GM21737 (cell line): ENCODE measurements around the gene ALK.

Source experiments
- ATAC-seq: cut with Tn5 transposase; IDR thresholded peaks from one replicate; pipeline ENCODE4 v1.9.1; 2021; ENCODE audit warnings: mild to moderate bottlenecking, moderate library complexity; ENCODE audit not compliant: unreplicated experiment

ALK gene

DNA sequence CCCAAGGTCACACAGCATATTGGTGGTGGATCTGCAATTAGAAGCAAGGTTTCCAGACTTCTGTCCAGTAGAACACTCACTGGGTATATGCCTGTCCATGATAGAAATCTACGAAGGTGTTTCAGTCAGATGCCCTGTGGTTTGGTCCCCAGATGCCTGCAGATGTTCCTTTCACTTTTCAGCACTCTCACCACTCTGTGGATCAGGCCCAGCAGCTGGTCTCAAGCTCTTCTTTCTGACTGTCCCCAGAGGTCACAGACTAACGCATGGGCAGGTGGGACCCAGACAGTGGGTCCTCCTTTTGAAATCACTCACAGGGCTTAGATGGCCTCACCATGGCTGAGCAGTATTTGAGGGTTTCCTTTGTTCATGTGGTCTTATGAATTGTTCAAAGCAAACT lies 376.5 kb downstream of the ALK start:
- ATAC-seq: no peak

DNA sequence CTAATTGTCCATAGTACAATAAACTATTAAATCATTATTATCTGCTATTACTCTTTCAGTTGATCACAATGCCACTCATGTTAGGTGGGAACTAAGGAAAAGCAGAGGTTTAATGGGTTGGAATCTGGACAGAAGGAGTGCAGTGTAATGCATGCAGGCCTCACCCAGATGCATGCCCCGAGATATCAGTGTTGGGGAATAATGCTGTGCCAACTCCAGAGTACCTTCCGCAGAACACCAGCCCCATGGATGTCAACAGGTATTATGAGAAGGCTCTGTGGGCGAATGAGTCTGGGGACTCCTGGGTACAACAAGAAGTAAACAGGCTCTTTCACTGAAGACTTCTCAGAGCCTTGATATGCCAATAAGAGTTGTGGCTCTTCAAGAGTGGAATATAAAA lies 377.4 kb downstream of the ALK start:
- ATAC-seq: no peak

GRCh38 chr2:29535188-29535587 lies 386.2 kb downstream of the ALK start:
- ATAC-seq: no peak

- ATAC-seq: no peak
These were observed 388.9 kb downstream of the ALK start for GRCh38 chr2:29532436-29532835.

GRCh38 chr2:29531626-29532025 lies 389.8 kb downstream of the ALK start:
- ATAC-seq: no peak

DNA sequence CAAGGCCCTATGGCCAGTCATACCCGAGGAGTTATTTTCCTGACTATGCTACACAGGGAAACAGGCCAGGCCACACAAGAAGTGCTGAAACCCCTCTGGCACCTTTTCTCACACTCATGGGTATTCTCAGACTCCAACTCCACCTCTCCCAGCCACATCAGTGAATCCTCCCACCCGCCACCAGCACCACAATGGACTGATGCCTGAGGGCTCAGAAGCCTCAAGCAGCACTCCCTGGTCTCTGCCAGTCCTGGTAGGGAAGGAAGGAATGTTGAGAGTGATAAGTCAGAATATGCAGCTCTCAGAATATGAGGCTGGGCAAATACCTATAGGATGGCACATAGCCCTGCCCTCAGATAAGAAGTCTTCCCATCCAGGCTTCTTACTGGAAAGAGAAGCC lies 391.1 kb downstream of the ALK start:
- no peak for ATAC-seq

DNA sequence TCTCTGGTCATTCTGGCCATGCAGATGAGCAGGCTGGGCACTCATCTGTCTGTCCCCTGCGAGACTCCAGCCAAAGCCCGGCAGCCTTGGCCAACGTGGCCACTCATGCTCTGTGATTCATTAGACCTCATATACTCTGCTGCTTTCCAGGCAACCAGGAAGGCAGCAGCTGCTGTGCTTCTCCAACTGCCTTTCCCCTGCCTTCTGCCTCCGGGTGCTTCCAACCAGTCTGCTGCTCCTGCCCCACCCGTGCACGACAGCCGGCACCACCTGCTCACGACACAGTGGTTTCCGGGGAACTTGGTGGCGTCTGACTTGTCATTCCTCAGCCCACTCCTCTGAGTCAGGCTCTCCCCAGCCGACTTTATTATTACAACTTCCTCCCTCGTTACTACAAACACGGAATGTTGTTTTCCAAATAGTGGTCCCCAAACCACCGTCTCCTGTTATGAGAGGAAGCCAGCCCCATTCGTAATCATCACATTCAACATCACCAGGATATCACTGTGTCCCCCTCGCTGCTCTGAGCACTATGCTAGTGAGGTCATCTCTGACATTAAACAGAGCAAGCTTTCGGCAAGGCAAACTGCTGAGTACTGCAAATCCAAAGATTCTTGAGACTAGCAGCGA lies 392.4 kb downstream of the ALK start:
- no peak for ATAC-seq

DNA sequence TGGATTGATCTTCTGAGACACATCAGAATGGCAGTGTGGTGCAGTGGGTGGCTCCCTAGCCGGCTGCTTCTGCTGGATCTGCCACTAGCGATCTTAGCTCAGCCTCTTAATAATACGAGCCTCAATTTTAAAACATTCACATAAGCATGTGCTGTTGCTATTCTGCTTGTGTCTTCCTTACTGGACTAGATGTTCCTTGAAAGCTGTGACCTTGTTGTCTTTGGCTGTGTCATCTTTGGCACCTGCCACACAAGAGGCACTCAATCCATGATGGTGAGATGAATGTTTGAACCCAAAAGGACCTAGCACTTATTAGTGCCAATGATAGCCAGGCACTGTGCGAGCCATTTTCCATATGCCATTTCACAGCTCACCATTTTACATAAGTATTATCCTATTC lies 393.0 kb downstream of the ALK start:
- no peak for ATAC-seq

DNA sequence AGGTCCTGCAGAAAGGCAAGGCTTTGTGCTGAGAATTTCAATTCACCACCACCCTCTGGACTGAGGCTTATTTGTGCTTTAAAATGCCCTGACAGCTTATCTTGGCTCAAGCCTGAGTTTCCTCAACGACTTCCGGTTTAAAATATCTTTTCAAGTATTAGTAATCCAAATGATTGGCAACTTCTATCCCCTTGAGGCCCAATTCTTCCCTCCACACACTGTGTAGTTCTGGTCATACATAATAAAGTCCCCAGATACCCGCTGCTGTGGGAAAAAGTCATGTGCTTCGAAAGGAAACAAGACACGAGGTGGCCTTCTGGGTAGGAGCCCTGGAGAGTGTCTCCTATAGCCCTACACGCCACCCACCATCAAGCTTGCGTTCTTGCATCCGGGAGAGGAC lies 393.4 kb downstream of the ALK start:
- ATAC-seq: no peak

DNA sequence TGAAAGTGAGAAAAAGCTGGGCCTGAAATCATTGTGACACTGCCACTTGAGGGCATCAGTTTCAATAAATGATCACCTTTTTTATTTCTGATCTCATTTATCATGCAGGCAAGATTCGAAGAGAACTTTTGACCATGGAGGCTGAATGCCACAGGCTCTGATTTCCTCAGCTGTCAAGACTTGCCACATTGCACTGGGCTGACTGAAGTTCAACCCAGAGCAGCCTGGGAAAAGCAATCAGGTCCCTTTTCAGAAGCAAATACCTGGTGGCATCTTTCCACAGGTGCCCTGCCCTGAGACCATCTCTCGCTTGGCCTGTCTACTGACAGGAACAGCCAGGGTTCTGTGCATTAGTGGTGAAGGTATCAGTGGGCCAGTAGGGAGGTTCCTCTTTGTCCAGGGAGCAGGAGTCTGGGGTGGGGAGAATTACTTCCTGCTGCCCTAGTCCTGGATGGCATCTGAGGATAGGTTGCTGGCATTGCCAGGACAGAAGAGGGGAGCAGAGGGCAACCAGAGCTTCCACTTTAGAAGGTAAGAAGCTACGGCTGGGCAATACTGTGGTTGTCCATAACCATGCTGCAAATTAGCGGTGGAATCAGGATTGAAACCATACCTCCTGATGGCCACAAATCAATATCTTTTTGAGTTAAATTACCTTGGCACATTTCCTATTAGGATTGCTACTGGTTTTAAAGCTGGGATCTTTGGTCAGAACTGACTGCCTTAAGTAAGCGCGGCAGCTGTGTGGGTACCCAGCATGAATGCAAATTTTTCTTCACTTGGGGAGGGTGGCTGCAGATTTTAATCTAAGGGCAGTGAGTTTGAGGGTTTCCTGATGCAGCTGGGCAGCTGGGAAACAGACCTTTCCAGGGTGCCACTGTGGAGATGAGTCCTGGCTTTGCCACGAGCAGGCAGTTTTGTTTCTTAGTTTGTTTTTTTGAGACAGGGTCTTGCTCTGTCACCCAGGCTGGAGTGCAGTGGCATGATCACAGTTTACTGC lies 394.5 kb downstream of the ALK start:
- ATAC-seq: no peak

DNA sequence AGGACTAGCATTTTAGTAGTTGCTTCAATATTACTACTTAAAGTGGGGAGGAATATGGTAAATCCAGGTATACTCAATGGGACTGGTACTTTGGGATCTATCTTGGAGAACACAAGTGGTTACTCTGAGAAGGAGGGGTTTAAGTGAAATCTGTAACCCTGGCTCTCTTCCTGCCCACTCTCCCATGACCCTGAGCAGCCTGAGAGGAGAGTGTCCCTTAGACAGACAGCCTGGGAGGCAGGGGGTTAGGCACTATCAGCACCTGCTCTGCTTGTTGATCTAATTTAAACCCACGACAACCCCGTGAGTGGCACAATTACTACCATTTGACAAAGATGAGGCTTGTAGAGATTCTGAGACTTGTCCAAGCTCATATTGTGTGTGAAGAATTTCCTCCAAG lies 395.5 kb downstream of the ALK start:
- no peak for ATAC-seq

DNA sequence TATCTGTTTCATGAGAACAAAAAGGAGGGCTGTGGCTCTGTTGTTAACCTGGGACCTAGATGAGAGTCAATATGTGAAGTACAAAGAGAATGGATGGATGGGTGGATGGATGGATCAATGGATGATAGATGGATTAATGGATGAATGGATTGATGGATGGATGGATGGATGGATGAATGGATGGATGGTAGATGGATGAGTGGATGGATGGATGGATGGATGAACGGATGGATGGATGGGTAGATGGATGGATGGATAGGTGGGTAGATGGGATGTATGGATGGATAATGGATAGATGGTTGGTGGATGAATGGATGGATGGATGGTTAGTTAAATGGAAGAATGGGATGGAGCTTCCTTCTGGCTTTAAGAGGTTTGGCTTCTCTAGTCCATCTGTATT lies 396.7 kb downstream of the ALK start:
- no peak for ATAC-seq

DNA sequence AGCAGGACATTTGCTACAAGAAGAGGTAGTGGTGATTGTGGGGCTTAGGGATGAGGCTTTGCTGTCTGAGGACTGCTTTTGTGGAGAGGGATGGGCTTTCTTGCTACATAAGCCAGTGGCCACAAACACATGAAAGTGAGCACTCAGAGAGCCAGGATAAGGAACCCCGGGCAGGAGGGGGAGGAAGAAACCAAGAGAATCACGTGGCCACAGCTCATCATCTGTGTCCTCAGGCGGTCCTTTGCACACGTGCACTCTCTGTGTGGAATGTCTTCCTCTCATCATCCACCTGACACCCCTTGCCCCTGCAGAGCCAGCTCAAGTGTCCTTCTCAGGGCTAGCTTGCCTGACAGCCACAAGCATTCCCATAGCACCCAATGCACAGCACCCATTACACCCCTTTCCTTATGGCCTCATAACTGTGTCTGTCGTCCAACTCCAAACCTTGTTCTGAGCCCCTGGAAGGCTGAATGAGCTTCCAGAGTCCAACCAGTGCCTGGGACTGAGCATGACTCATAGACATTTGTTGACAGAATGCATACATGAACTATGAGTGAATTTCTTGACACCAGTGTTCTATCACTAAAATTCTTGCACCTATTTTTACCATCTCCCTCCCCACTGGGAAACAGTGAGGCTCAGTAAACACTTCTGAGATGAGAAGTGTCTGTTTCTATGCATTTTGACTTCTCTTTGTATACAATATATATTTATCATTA lies 398.3 kb downstream of the ALK start:
- no peak for ATAC-seq

- no peak for ATAC-seq
These were observed 401.4 kb downstream of the ALK start for GRCh38 chr2:29520001-29520400.

DNA sequence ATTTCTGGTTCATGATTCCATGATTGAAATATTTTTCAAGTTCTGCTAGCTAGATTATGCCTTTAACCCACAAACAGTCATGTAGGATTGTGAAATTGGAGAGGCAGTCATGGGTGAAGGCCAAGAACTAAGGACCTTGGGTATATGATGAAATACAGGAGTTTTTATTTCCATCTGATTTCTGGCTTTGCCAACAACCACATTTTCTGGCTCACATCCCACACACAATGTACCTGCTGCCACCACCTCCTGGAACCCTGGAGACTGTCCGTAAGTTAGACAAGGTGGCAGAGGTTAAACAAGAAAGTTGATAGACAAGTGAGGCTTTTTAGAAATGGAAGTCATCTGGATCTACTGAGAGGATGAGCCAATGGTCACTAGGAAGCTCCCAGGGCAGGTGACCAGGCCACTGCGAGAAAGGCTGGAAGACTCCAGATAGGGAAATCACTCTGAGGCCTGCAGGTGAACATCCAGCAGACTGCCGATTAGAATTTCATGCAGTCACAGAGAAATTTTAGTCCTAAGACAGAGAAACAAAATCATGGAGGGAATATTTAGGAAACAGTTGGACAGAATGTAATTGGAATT lies 402.0 kb downstream of the ALK start:
- no peak for ATAC-seq

DNA sequence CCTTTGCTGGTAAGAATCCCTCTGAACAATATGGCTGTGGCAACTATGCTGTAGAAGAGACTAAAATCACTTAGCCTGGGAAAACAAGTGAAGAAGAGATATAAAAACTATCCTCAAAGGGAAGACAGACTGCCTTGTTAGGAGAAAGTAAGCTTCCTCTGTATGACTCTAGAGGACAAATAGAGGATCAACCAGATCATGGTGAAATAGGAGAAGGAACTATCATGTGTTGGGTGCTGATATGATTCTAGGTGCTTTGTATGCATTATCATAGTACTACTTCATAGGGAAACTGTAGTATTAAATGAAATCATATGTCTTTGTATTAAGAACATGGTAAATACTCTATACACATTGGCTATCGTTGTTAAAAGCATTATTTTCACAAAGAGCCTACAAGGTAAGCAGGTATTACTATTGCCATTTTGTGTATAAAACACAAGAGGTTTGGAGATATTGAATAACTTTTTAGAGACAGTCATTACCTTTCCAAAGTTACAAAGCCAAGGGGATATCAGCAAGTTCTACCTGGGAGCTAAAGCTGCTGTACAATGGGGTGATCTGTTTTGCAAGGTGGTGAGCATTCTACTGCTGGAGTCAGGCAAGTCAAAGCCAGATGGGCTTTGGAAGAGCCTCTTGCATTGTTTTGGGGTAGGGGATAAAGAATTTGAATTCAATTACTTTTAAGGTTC lies 402.6 kb downstream of the ALK start:
- ATAC-seq: no peak

- ATAC-seq: no peak
These were observed 403.4 kb downstream of the ALK start for GRCh38 chr2:29518010-29518409.

DNA sequence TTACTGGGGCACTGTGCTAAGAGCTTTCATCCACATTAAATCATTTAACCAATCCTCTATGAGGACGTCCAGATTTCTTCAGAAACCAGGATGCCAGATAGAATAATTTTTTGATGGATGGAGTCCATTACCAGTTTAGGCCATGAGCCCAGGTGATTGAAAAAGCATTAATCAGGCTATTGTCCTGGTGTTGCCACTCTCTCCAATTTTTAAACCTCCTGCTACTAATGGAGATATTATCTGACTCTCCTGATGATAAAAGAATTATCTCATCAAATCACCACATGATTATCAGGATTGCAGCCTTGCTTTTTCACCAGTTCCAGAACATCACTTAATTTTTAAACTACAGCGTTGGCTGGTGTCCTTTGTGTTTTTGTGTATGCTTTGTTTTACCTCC lies 404.0 kb downstream of the ALK start:
- ATAC-seq: no peak

- ATAC-seq: no peak
These were observed 404.6 kb downstream of the ALK start for GRCh38 chr2:29516767-29517166.

DNA sequence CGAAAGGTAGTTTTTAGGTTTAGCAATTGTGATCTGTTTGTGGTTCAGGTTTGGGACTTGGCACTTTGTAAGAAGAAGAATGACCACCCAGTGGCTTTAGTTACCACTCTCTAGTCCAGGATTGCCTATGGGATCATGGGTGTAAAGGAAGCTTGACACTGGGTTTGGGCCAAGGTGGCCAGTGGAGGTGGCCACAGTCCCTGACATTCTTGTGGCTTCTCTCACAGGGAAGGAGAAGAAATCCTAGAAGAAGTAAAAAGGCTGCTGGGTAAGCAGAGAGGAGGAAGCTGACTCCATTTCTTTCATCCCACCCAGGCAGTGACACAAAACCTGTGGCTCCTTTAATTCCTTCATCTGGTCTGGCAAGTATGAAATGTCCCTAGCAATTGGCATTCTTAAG lies 411.5 kb downstream of the ALK start:
- ATAC-seq: no peak

- ATAC-seq: no peak
These were observed 412.0 kb downstream of the ALK start for GRCh38 chr2:29509397-29509796.
